Stimulated activated CD8-positive, alpha-beta memory T cell treated with anti-CD3 and anti-CD28 coated beads, Interleukin-4, amount 100 ng/mL, for 4 hours (primary cell): Measurements from ENCODE around the gene ASB8.
"Not testable (repeated sequence)": the region's sequence is repeated elsewhere in the genome, so short reads cannot be mapped to it uniquely, and the experiment has no call there.

Source experiments
- DNase-seq, 2 donors: peaks; one replicate each; pipeline ENCODE4 v3.0.0-alpha.2; 2020; ENCODE audit warnings: low read depth in 2 of 2, low spot score in 1 of 2

Gene ASB8

DNA sequence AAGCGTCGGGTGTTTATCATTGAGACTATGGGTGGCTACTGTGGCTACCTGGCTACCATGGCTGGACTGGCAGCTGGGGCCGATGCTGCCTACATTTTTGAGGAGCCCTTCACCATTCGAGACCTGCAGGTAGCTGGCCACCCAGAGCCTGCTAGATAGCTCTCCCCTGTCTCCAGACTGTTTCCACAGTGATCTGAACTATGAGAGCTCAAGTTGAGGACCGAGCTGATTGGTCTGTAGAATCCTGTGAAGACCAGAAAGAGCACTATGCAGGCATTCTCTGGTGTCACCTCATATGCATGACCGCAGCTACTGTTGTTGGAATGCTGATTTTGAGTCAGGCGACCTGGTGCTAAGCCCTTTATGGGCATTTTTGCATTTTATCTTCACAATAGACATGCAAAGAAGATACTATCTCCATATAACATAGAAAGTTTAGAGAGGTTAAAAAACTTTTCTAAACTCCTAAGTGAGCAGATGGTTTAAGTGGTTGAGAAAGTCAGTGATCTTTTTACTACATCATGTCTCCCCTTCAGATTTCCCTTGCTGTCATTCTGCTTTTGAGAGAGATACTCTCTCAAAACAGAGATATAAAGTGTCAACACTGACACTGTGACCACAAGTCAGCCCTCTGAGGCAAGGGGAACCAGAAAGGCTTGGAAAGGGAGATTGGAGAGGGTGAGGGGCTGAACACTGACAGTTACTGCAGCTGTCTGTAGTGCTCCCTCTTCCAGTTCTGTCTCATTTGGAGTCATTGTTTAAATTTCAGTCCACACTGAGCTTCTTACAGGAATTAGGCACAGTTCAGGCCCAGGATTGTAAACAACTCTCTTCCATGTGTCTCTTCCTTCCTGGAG, 14.3 kb downstream of the ASB8 start:
- DNase-seq, result no peak

DNA sequence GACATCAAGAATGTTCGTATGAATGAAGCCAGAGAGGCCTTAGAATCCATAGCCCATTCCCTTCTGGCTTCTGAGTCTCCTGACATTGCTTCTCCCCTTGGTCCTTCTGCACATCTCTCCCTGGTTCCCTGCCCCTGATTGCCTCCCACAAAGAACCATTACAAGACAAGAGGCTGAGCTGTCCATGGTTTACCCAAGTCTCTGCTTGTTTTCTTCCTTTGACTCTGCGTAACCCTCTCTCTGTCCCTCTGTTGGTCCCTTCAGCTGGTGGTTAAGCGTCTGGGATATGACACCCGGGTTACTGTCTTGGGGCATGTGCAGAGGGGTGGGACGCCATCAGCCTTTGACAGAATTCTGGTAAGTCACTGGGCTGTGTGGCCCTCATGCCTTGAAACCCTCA, 22.3 kb downstream of the ASB8 start:
- DNase-seq, result no peak

DNA sequence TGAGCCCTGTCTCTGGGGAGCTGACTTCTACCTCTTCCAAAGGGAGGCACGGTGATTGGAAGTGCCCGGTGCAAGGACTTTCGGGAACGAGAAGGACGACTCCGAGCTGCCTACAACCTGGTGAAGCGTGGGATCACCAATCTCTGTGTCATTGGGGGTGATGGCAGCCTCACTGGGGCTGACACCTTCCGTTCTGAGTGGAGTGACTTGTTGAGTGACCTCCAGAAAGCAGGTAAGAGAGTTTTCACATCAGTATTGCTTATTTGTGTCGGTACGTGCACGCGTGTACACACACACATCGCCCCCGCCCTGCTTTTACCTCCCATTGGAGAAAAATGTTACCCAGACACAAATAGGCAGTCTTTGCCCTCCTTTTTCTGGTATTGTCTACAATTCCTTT, 24.5 kb downstream of the ASB8 start:
- no peak for DNase-seq

DNA sequence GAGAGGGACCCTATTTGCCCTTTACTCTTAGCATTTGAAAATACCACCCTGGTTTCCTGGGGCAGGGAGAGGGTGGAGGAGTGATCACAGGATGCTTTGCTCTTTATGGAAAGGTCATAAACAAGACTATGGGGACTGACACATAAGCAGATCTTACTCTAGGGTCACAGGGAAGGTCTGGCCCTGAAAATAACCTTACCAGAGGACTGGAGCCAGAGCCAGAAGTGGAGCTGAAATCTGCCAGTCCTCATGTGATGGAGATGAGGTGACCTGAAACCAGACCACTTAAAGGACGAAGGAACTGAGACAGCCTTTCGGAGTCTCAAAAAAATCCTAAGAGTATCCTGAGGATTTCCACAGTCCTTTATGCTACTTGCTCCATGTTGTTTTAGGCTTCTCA, 25.8 kb downstream of the ASB8 start:
- DNase-seq, result no peak

DNA sequence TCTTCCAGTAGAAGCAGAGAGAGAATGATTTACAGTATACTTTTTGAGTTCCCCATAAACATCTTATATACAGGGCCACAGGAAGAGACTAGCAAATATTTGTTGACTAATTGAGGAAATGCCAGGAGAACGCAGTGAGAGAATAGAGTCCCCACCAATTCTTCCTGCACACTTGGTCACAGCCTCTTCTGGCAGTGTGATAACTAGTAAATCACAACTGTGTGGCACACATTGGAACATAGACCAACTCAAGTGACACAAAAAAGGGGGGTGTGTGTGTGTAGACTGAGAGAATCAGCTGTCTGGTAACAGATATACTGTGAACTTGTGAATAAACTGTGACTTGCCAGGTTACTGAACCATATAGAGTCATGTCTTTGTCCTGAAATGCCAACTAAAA, 27.9 kb downstream of the ASB8 start:
- DNase-seq, result no peak

DNA sequence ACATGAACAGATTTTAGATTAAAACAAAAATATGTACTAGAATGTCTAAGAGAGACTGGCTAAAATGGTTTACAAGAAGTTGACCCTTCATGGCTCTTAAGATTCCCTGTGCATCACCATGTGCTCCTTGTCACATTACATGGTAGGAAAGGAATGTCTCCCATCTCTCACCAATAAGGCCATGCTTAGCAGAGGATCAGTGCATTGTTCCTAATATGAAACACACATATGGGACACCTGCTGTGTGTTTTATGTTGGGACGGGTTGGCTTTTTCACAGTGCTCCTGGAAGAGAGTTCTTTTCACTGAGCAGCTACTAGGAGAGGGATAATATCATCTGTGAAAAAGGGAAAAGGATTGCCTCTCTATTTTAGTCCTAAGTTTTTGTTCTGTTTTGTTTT, 28.5 kb downstream of the ASB8 start:
- no peak for DNase-seq

DNA sequence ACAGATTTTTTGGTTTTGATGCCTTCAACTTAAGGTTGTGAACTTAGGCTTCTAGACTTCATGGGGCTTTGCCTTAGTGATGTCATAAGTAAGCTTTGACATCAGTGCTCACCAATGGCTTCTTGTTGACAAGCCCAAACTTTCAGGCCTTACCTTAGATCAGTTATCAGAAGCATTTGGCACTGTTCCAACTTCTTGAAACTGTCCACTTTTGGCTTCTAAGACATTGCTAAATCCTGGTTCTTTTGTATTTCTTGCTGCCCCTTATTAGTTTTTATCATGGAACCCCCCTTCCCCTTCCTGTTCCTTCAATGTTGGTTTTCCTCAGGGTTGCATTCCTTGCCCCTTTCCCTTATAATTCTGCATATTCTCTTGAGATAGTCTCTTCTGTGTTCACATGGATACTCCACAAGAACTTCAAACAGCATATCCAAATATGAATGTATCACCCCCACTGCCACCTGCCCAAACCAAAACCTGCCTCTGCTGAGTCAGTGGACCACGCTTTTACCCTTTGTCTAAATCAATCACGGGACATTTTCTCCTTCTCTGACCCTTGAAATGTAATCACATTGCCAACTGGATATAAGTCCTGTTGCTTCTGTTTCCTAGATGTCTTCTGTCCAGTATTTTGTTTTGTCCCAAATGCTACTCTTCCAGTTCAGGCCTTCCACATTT, 30.2 kb downstream of the ASB8 start:
- no peak for DNase-seq

DNA sequence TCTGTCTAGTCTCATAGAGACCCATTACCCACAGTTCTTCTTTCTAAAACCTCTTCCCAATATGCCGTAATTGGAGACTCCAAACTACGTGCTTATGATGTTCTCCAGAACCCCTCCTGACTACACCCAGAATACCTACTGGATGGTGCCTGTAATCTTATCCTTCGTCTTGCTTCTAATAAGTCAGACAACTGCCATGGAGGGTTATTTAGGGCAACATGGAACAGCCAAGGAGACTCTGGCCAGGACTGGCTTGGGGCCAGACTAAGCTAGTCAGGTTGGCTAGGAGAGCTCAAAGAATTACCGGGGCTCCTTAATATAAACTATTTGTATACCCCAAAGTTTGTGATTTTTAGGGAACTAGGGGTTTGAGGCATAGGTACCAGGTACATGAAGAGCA, 31.3 kb downstream of the ASB8 start:
- DNase-seq, result no peak

DNA sequence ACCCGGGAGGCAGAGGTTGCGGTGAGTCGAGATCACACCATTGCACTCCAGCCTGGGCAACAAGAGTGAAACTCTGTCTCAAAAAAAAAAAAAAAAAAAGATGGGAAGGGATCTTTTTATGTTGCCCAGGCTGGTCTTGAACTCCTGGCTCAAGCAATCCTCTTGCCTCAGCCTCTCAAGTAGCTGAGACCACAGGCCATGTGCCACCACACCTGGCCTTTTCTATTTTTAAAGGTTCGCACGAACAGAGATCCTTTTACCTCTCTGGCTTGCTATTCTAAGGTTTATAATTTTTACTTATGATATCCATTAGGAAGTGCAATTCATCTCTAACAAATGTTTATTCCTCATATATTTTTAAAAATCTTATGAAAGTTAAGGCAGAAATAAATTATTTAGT, 31.8 kb downstream of the ASB8 start:
- DNase-seq, result not testable (repeated sequence)

DNA sequence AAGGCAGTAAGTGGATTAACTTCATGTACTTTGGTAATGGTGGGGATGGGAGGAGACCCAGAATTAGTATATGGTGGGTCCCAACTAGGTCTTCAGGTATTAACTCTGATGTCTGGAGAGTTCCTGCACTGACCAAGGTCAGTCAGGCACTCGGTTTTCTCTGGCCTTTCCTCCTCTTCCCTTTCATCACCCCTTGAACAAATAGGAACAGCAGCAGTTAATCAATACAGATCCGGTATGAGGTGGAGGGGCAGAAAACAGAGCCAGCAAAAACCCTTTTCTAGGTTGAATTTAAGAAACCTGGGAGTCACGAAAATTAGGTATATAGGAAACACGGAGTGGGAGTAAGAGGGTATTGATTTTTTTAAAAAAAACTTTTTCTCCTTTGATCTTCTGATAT, 34.1 kb downstream of the ASB8 start:
- DNase-seq, result no peak

DNA sequence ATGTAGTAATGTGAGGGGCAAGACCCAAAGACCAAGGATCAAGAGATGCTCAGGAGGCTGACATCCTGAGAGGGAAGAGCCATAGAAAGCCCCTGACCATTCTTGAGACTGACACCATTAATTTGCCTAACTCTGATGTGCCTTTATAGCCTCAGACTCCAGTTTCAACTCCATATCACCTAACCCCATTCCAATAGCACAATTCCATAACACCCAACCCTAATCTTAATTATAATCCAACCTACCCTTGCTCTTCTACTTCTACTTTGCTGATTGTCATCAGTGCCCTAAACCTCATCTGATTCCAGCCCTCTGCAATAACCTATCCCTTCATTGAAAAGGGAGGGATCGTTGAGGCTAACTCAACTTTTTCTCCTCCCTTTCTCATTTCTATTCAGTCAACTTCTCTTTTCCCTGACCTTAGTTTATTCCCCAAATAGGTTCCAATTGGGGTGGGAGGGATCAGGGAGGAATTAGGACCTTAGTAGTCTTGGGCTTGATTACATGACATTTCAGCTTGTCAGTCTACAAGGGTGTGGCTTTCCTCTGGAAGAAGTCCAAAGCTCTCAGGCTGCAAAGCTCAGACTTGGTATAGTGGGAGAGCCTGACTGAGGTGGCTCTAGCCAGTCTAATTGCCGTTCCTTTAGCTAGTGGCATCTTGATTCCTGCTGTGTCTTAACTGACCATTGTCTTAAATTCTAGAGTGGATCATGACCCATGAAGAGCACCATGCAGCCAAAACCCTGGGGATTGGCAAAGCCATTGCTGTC, 35.1 kb downstream of the ASB8 start:
- no peak for DNase-seq

DNA sequence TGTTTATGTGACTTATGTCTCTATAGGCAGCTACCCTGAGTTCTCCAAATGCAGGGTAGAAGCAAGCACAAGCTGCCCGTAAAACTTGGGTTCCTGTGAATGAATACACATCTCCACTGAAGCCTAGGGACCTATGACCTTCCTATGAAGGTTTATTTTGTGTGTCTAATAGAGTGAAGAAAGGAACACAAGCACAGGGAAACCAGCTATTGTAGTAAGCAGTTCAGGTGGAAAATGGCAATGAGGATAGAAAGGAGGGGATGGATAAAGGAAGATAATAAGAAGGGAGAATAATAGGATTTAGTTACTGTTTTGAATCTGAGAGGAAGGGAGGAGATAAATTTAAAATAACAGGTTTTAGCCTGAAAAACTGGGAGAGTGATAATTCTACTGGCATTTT, 35.8 kb downstream of the ASB8 start:
- no peak for DNase-seq

DNA sequence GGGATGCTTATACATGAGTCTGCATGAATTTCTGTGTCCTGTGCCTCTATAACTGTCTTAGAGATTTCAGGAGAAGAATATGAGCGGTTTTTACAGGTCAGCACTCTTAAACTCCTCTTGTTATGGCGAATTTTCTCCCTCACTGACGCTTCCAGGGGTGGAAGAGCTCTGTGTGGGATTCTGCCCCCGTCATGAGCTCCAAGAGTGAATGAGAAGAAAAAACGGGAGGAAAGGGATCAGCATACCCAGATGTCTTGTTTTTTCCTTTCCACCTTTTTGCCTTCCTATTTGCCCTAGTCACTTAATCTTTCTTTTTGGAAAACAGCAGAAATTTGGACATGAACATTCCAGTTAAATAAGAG, 37.5 kb downstream of the ASB8 start:
- no peak for DNase-seq

DNA sequence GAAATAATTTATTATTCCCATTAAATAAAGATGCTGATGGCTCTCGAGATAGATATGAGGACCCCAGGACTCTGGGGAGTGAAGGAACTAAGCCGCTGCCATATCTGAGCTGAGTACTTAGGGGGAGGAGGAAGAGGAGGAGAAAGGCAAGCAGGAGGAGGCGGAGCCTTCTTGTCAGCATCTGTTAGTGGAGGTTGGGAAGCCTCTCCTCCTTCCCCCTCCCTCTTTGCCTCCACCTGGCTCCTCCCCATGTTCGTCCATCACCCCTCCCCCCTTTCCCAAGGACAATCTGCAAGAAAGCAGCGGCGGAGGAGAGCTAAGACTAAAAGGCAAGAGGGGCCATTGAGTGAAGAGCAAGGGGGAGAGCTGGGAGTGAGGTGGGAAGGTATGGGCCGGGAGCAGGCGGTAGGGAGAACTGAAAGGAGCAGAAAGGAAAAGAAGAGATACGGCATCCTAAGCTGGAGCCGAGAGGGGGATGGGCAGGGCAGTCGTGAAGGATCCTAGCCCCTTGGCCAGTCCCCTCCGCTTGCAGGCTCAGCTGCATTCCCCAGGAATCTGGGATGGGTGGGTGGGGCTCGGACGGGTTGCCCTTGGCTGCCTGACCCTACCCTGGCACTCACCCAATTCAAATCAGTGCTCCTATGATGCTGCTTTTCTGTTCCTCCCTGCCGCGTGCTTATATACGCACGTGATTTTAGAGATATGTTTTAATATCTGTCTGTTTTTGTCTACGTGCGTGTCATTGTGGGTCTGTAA, 38.1 kb downstream of the ASB8 start, which contains the start of gene PFKM:
Gene PFKM, plus strand, starts transcription at position 287 of the 756 bp plus-strand sequence. CDS start 3,411 bp downstream, outside the sequence.
- DNase-seq, result peak; percentile 17 to 20

DNA sequence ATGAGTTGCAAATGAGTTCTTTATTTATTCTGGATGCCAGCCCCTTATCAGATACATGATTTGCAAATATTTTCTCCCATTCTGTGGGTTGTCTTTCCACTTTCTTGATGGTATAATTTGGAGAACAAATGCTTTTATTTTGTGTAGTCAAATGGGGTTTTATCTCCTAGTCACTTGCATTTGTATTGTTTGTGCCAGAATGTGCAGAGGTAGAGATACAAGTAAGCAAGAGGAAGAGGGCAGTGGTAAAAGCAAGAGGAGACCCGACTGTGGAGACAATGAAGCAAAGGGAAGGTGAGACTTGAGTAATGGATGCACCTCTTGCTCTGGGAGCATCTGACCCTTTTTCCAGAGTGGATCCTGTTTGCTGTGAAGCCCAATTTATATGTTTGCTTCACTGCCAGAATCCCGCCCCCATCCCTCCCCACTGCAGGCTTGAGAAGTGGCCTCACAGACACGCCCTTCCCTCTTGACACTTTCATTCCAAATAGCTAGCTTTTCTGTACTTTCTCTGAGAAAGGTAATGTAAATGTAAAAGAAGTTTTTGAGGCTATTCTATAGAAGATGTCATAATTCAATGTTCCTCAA, 38.9 kb downstream of the ASB8 start:
- DNase-seq, result no peak

DNA sequence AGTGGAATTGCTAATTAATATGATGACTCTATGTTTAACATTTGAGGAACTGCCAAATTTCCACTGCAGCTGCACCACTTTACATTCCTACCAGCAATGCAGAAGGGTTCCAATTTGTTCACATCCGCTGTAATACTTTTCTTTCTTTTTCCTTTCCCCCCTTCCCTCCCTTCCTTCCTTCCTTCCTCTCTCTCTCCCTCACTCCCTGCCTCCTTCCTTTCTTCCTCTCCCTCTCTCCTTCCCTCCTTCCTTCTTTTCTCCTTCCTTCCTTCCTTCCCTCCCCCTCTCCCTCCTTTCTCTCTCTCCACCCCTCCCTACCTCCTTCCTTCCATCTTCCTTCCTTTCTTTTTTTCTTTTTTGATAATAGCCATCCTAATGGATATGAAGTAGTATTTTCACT, 41.4 kb downstream of the ASB8 start:
- no peak for DNase-seq

DNA sequence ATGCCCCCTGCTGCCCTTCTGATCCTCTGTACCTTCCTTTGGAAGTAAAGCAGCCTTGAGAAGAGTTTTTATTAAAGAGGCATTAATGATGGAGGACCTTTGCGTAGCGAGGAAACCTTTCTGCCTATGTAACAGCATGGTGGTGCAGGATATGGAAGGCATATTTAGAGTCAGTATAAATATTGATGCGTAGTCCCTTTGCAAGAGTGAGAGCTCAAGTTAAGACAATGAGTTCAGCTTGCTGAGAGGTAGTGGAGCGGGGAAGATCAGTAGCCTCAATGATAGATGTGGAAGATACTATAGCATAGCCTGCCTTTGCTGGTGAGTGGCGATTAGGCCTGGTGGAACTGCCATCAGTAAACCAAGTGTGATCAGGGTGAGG, 46.0 kb downstream of the ASB8 start:
- not testable (repeated sequence) for DNase-seq

DNA sequence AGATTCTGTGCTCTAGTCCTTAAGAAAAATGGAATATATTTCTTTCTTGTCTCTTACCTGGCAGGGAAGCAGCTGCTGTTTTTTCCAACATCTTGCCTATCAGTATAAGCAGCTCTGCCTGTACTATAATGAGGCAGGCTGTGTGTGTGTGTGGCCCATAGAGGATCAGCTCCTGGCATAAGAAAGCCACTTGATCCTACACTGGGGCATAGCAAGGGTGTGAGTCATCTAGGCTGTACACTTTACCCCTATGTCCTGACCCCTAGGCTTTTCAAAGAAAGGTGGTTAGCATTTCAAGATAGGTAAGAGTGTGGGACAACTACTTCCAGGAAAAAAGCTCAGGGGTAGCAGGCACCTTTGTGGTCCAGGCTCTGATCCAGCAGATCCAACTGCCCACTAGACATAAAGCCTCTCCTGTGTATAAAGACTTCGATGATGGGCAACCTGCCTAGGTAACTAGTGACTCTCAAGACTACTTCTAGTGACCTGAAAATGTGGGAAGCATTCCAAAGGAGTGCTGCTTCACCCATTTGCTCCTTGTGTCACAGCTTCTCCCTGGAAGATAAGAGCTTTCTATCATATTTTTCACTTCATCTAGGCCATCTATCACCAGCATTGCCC, 46.5 kb downstream of the ASB8 start:
- DNase-seq, result no peak

DNA sequence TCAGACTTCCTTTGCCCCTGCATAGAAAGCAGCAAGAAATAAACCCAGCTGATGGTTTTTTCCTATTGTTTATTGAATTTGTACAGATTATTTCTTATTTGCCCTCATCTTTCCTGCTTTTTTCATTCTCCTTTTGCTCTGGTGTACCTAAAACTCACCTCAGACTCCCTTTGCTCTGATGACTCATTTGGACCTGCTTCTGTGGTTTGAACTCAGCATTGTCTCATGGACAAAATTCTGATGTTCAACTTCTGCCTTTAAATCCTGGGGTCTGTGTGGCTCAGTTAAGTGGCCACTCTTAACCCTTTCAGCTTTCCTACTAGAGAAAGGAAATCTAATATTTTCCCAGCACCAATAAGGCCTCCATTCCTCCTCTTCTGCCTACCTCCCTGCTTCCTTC, 47.9 kb downstream of the ASB8 start:
- DNase-seq, result no peak
